SK-N-DZ (cell line): ENCODE results near the gene NUBPL.
"Not testable (repeated sequence)": the region's sequence is repeated elsewhere in the genome, so short reads cannot be mapped to it uniquely, and the experiment has no call there.

Experiments used
- DNase-seq: peaks from one replicate; pipeline ENCODE4 v3.0.0-alpha.2; 2015; ENCODE audit warnings: low spot score

Gene NUBPL

GRCh38 chr14:31578266-31578665 is 17.1 kb downstream of the NUBPL start:
- DNase-seq = no peak

DNA sequence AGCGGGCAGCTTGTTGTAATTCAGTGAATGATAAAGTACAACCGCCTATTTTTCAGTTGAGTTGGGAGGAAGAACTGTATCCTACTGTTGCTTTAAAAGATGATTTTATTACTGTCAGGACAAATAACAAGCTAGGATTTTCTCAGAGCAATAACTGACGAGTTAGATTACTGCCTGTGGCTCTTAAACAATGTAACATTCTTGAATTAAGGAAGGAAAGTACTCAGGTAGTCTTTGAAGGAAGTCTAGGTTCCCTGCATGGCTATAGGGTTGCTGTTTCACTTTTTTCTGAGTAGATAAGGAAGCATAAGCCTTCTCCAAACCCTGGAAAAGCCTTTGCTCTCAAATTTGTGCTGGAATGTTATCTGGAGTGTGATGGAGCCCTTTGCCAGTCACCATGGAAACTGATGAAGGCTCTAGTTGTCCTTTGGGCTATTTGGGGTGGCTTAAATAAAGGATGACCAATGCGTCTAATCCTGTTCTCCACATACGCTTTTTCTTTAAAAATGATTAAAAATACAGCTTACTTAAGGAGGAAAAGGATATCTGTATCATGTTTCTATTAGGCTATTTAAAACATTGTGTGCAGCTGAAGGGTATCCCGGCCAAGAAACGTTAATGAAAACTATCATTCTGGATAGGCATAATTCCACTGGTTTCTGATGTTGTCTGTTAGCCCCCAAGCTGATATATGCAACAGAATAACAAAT is 17.7 kb downstream of the NUBPL start:
- no peak for DNase-seq

DNA sequence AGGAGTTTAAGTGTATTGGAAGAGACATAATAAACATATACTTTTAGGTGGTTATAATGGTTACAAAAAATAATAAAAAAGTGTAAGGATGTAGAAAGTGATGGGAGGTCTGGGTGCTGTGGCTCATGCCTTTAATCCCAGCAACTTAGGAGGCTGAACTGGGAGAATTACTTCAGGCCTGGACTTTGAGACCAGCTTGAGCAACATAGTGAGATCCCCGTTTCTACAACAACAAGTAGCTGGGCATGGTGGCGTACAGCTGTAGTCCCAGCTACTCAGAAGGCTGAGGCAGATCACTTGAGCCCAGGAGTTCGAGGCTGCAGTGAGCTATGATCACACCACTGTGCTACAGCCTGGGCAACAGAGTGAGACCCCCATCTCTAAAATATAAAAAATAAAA is 19.0 kb downstream of the NUBPL start:
- DNase-seq = no peak

DNA sequence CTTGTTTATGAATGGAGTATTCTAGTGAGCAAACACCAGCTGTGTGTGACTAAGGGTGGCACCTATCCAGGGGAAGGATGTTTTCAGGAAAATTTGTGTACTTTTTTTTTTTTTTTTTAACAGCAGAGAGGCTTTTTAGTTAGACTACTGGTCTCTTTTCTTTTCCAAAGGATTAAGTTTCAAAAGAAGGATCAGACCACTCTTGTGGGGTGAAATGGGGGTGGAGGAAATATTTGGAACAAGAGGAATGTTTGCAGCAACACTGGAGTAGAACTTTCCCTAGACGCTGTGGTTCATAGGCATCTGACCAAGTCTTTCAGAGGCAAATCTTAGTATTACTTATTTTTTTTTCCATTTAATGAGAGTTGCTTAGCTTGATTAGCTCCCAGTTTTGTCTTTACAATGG is 21.1 kb downstream of the NUBPL start:
- DNase-seq = no peak

- no peak for DNase-seq
Measured at GRCh38 chr14:31582836-31583452, 21.7 kb downstream of the NUBPL start.

DNA sequence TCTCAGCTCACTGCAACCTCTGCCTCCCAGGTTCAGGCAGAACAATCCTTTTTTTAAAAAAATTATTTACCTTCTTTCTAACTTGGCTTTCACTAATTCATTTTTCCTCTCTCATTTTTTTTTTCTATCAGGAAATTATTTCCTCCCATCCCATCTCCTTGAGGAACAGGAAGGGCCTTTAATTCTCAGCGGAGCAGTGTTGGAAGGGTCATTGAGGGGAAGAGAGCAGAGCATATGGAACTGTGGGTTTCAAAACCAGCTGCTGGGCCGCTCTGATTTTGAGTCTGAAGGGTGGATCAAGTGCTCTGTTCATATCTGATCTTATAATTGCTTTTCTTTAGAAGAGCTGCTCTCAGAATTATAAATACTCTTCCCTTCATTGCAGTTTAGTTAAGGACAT is 29.0 kb downstream of the NUBPL start:
- DNase-seq = no peak

DNA sequence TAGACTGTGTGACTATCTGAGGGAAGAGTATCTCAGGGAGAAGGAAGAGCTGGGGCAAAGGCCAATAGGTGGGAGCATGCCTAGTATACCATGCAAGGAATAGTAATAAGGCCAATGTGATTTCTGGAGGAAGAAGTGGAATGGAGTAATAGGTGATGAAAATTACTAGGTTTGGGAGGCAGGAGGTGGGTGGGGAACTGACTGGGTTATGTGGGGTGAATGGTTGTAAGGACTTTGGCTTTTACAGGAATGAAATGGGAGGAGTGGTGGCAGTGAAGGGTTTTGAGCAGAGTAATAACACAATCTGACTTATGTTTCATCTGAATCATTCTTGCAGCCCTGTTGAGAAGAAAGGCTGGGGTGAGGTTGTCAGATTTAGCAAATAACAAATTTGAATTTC is 30.9 kb downstream of the NUBPL start:
- DNase-seq = no peak

- no peak for DNase-seq
Measured at GRCh38 chr14:31592631-31593030, 31.4 kb downstream of the NUBPL start.

DNA sequence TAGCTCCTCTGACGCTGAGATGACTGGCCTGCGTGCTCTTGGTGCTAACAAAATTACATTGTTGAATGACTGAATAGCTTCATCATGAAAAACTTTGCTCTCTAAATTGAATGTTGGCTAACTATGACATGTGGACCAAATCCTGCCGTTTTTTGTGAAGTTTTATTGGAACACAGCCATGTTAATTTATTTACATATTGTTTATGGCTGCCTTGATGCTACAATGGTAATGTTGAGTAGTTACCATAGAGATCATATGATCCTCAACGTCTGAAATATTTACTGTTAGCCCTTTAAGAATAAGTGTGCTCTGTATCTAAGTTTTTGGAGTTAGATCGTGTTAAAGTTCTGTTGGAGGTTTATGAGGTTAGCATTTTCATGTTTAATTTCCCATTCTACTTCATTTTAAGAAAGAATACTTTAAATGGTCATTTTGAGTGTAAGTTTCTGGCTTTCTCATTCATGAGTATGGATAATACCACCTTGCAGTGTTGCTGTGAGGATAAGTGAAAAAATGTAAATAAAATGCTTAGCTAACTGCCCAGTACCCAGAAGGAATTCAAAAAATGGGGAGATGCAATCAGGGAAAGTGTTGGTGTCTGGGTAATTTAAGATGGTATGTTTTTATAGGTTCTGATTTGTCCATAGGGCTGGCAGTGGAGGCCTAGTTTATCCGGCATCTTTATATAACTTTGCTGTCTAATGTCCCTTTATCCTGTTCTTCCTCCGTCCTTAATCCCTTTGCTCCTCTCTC is 35.3 kb downstream of the NUBPL start:
- DNase-seq = no peak

DNA sequence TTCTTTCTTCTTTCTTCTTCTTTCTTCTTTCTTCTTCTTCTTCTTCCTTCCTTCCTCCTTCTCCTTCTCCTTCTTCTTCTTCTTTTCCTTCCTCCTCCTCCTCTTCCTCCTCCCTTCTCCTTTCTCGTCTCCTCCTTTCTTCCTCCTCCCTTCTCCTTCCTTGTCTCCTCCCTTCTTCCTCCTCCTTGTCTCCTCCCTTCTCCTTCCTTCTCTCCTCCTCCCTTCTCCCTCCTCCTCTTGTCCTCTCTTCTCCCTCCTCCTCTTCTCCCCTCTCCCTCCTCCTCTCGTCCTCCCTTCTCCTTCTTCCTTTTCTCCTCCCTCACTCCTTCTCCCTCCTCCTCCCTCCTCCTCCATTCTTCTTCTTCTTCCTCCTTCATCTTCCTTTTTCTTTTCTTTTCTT is 44.5 kb downstream of the NUBPL start:
- DNase-seq = no peak

GRCh38 chr14:31611778-31612433 is 50.7 kb downstream of the NUBPL start:
- no peak for DNase-seq

DNA sequence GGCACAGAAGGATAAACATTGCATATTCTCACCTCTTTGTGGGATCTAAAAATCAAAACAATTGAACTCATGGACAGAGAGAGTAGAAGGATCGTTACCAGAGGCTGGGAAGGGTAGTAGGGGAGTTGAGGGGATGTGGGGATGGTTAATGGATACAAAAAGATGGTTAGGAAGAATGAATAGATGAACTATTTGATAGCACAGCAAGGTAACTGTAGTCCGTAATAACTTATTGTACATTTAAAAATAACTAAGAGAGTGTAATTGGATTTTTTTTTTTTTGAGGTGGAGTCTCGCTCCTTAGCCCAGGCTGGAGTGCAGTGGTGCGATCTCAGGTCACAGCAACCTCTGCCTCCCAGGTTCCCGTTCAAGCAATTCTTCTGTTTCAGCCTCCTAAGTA is 52.0 kb downstream of the NUBPL start:
- no peak for DNase-seq

GRCh38 chr14:31618884-31619283 is 57.7 kb downstream of the NUBPL start:
- DNase-seq = not testable (repeated sequence)

DNA sequence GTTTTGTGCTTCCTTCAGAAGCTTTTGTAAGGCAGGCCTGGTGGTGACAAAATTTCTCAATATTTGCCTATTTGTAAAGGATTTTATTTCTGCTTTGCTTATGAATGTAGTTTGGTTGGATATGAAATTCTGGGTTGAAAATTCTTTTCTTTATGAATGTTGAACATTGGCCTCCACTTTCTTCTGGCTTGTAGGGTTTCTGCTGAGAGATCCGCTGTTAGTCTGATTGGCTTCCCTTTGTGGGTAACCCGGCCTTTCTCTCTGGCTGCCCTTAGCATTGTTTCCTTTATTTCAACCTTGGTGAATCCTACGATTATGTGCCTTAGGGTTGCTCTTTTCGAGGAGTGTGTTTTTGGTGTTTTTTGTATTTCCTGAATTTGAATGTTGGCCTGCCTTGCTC is 58.2 kb downstream of the NUBPL start:
- DNase-seq = no peak

- DNase-seq = not testable (repeated sequence)
Measured at GRCh38 chr14:31620898-31621297, 59.7 kb downstream of the NUBPL start.

DNA sequence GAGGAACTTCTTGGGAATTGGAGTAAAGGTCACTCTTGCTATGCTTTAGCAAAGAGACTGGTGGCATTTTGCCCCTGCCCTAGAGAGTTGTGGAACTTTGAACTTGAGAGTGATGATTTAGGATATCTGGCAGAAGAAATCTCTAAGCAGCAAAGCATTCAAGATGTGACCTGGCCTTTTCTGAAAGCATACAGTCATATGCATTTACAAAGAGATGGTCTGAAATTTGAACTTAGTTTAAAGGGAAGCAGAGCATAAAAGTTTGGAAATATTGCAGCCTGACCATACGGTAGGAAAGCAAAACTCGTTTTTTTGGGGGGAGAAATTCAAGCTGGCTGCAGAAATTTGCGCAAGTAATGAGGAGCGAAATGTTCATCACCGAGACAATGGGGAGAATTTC is 60.9 kb downstream of the NUBPL start:
- no peak for DNase-seq

- DNase-seq = not testable (repeated sequence)
Measured at GRCh38 chr14:31652900-31653299, 91.7 kb downstream of the NUBPL start.

DNA sequence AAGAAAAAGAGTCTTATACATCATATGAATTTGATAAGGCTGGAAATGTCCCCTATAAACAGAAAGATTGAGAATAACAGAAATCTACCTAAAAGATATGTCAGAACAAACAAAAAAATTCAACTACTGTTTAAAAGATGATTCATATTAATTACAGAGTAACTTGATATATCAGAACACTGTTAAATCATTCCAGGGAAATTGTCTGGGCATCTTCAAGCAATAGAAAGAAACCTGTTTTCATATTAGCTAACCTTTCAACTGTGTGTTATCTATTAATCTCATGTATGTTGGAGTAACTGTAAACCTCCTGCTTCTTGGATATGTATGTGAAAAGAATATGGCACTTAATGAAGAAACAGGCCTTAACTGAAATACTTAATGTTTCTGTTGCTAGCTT is 96.7 kb downstream of the NUBPL start:
- DNase-seq = no peak

- DNase-seq = no peak
Measured at GRCh38 chr14:31659278-31659677, 98.1 kb downstream of the NUBPL start.

DNA sequence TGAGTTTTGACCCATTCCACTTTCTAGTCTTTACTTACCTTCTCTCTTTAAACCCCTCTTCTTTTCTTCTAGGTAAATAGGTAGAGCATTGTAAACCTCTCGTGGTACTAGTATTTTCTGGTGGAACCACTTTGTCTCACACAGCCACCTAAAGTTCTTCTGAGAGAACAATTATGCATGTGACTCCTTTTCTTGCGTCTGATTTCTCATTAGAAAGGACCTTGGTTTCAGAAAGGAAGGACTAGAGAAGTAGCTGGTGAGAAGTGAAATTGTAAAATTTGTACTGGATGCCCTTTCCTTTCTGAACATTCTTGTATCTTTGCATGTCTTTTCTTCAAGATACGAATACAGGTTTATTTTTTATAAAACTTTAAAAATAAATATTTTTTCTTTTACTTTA is 99.0 kb downstream of the NUBPL start:
- no peak for DNase-seq

DNA sequence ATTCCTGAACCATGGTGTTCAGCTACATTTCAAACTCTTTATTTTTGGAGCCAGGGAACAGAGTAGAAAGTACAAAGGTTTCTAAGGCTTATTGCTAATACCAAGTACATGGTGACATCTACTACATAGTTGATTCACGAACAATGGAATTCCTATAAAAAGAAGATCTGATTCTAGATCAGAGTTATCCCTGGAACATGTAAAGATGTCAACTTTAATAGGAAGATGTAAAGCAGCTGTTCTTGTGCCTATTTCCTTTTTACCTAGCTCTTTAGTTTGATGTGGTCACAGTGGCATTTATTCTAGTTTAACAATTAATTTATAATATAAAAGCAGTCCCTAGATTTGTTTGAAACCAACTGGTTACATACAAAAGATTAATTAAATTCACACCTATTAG is 99.5 kb downstream of the NUBPL start:
- no peak for DNase-seq

DNA sequence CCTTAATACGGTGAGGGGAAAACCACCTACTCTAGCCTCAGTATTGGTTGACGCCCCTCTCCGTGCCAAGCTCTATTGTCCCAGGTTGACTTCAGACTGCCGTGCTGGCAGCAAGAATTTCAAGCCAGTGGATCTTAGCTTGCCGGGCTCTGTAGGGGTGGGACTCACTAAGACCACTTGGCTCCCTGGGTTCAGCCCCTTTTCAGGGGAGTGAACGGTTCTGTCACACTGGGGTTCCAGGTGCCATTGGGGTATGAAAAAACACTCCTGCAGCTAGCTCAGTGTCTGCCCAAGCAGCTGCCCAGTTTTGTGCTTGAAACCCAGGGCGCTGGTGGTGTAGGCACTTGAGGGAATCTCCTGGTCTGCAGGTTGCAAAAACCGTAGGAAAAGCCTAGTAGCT is 107.1 kb downstream of the NUBPL start:
- DNase-seq = no peak
